GM12892 (cell line): Measurements from ENCODE around the gene IGFBP7.

Source experiments
- POLR2A ChIP-seq: IDR thresholded peaks from 2 replicates; pipeline ENCODE4 v1.6.1; 2011; ENCODE audit warnings: low read depth, low read length, control low read depth
- POLR2AphosphoS5 ChIP-seq: IDR thresholded peaks from 2 replicates; pipeline ENCODE4 v1.6.1; 2011; ENCODE audit warnings: low read depth, low read length, control low read depth
- TAF1 ChIP-seq: IDR thresholded peaks from 2 replicates; pipeline ENCODE4 v1.6.1; 2011; ENCODE audit warnings: low read depth, mild to moderate bottlenecking, control low read depth, low read length, borderline replicate concordance

DNA sequence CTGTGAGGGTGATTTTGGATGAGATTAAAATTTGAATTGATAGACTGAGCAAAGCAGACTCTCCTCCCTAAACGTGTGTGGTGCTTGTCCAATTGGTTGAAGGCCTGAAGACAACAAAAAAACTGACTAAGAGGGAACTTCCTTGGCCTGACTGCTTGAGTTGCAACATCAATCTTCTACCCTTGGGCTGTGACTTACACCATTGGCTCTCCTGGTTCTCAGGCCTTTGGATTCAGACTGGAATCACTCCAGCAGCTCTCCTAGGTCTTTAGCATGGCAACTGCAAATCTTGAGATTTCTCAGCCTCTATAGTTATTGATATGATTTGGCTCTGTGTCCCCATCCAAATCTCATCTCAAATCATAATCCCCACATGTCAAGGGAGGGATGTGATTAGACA lies 49.7 kb upstream of the IGFBP7 start:
- TF ChIP-seq POLR2A, result no peak
- TF ChIP-seq POLR2AphosphoS5, result no peak
- no peak for TF ChIP-seq TAF1
